ENCODE measurements around the gene AKAP13.

DNA sequence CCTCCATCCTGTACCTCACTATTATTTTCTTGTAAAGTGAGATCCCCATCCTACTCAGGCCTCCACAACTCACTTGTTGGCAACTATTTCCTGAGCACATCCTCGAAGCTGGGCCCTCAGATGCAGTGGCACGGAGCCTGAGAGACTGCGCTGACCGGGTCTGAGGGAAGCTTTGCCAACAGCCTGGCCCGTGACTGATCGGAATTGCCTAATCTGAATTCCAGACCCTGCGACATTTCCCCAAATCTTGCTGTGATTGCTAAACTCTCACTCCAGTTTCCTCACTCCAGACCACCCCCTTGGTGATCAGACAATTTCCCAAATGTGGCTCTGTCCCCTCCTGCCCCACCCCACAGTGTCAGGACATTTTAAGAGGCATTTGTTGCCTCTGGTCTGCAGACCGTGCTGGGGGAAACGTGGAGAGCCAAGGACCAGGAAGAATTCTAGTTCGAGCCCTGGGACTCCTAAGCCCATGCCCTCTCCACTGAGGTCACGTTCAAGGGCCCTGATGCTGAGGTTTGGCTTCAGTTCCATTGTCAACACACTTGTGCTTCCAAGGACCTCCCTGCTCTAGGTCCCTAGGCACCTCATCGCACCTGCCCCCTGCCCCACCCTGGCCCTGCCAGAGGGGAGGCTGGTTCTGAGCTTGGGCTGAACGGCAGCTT is 391.5 kb downstream of the AKAP13 start:
- TF ChIP-seq GATA3 (IDR thresholded peaks at IDR 0.05; ENCODE audit: low read depth, low read length): no peak
- no peak for TF ChIP-seq GATA2 (IDR thresholded peaks at IDR 0.05; ENCODE audit: low read depth, low read length)
